C4-2B (cell line): Measurements from ENCODE around the gene ST7.

ENCODE experiments used
- CTCF ChIP-seq: fragments of 450-650 bp; conservative IDR thresholded peaks from 2 replicates; pipeline ENCODE4 v1.5.1; 2017; ENCODE audit warnings: mild to moderate bottlenecking
- ZFX ChIP-seq: fragments of 450-650 bp; IDR thresholded peaks from 2 replicates; pipeline ENCODE4 v1.6.1; 2017

GRCh38 chr7:117140921-117141320 lies 187.6 kb downstream of the ST7 start:
- TF ChIP-seq CTCF (no peak), ZFX (no peak)
